SK-N-DZ (cell line): ENCODE data around the gene DIS3L.
"Not testable (repeated sequence)": the region's sequence is repeated elsewhere in the genome, so short reads cannot be mapped to it uniquely, and the experiment has no call there.

Experiments
- DNase-seq: peaks from one replicate; pipeline ENCODE4 v3.0.0-alpha.2; 2015; ENCODE audit warnings: low spot score

DIS3L gene

GRCh38 chr15:66276546-66276945 lies 16.8 kb upstream of the DIS3L start:
- DNase-seq = no peak

- no peak for DNase-seq
Observed at GRCh38 chr15:66278056-66278455, 15.3 kb upstream of the DIS3L start.

DNA sequence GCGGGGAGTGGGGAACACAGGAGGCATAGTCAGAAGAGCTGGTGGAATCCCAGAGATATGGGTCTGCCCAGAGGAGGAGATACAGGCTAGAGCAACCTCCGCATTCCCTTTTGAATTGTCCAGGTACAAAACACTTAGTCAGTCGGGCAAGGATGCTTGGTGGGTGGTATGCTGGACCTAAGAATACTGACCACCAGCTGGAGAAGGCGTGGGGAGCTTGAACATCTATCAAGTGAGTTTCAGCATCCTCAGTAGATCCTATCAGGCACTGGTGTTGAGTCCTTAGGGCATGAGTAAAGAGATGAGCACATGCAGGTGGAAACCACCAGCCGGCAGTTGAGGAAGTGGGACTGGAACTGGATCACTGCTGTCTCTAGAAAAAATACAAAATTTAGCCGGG lies 14.7 kb upstream of the DIS3L start:
- no peak for DNase-seq

DNA sequence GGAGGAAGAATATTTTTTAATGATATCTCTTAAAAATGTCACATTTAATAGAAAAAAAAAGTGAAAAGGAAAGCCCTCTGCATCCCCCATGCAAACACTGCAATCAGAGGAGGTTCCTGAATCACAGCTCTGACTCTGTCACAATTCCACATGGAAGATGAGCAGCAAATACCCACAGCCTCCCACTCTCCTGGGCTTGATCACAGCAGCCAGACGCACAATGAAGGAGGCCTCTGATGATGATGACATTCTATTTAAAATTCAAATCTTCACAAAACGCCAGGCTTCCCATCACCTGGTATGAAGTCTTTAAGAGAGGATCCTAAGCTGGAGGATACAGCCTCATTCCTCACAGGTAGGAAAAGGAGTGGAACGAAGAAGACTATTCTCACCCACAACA lies 9.1 kb upstream of the DIS3L start:
- DNase-seq = no peak

- no peak for DNase-seq
Observed at GRCh38 chr15:66285533-66286280, 7.7 kb upstream of the DIS3L start.

DNA sequence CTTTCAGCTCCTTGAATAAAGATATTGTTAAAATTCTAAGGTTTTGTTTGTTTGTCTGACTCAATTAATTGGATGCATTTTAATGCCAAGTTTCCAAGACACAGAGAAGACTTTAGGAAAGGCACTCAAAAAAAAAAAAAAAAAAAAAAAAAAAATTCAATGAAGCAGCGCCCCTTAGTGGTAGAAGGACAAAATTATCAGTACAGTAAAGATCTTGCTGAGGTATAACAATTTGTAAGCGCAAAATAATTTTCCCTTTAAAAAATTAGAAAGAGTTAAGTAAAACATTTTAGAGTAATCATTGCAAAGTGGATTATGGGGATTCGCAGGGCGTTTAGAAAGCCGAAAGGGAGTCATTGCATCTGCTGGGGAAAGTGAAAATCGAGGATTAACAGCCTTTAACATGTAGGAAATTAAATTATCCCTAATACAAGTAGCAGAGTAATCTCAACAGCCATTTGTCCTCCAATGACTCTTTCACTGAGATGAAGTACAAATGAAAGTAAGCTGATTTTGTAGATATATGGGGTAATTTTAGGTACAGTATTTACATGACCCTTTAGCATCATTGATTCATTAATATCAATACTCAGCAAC lies 5.8 kb upstream of the DIS3L start:
- DNase-seq = peak; percentile 62

GRCh38 chr15:66288093-66288492 lies 5.3 kb upstream of the DIS3L start:
- DNase-seq = no peak

- DNase-seq = no peak
Observed at GRCh38 chr15:66288551-66289185, 4.7 kb upstream of the DIS3L start.

GRCh38 chr15:66290007-66290406 lies 3.4 kb upstream of the DIS3L start:
- DNase-seq = no peak

DNA sequence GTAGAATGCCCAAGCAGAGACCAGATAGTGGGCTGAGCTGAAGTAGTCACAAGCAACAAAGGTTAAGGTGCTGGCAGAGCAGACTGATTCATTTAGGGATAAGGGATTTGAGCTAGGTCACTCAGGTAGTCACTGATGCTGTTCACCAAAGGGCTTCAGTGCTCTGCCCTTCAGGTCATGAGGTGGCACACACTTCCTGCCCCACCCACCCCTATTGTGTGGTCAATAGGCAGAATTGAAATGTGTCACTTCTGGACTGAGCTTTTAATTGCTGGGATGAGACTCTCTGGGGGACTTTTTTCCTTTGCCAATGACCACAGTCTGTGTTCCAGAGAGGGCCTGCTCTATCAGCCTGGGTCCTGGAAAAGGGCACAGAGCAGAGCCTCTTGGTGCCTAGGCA lies 2.9 kb upstream of the DIS3L start:
- no peak for DNase-seq

DNA sequence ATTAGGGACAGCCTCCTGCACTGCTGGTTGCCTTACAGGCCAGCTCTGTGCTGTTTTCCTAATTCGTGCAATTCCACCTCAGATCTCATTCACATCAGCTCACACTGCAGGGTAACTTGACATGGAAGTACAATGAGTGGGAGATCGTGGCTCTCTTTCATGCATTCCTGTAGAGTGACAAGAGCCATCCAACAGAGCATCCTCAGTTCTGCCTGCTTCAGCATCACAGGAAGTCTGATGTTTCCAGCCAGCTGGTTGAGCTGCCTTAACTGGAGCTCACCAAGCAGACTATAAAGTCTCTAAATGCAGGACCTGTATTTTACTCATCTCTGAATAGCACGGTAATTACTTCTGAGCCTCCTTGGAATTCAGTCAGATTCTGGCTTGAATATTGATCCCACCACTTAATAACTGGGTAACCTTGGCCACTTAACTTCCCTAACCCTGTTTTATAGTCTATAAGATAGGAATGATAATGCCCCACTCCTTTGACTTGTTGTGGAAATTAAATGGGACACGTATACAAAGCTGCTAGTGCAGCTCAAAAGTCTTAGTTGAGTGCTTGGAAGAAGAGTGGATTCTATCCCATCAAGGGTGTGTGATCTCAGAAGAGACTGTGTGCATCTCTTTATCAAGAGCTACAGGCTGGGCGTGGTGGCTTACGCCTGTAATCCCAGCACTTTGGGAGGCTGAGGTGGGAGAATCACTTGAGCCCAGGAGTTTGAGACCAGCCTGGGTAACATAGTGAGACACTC lies 1.4 kb upstream of the DIS3L start:
- no peak for DNase-seq

DNA sequence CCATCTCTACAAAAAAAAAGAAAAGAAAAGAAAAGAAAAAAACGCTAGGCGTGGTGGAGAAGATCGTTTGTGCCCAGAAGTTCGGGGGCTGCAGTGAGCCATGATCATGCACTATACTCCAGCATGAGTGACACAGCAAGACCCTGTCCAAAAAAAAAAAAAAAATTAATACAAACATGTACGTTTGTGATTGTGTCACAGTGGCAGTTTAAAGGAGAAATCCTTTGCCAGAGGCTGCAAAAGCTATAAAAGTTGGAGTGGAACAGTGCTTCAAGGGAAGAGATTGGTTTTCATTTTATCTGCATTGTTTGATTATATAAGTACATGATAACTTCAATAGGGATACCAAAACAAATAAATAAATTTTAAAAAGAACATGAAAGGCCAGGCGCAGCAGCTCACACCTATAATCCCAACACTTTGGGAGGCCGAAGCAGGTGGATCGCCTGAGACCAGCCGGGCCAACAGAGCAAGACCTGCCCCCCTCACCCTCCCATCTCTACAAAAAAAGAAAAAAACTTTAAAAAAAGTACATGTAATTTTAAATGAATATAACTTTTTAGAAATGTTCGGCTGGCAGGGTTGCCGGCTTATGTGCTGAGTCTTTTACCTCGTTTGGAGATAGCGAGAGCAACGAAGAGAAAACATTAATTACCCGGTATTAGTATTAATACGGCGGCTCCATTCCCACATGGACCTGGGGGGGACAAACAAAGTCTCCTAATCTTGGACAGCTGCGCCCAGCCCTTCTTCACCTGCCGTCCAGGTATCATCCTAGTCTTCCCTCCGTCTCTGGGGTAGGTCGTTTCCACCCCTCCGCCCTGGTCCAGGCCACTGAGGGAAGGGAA lies 573 bp upstream of the DIS3L start:
- DNase-seq = no peak

- peak; percentile 69 for DNase-seq
Observed at GRCh38 chr15:66294157-66294931, 976 bp downstream of the DIS3L start.

DNA sequence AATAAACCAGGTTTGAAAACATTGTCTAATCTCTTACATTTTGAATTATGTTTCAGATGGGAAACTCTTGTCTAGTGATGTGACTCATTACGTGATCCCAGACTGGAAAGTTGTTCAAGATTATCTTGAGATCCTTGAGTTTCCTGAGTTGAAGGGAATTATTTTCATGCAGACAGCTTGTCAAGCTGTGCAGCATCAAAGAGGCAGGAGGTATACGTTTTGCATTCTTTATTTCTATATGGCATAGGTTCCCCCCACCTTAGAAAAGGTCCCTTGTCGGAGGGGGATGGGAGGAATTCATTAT lies 1.5 kb downstream of the DIS3L start:
- DNase-seq = peak; percentile 15

DNA sequence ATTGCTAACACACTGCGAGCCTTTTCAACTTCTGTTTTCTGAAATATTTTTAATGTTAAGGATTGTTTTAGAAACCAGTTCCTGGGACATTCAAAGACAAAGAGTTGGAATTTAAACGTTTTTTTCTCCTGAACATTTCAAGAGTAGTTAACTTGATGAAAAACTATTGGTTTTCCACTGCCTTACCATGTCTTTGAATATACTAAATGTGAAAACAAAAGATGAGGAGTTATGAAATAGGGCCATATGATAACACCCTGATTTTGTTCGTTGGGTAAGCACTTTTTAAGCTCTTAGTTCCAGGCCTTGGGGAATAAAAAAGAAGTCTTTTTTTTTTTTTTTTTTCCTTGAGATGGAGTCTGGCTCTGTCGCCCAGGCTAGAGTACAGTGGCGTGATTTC lies 2.8 kb downstream of the DIS3L start:
- DNase-seq = no peak

GRCh38 chr15:66298803-66299251 lies 5.5 kb downstream of the DIS3L start:
- DNase-seq = no peak

- DNase-seq = no peak
Observed at GRCh38 chr15:66302489-66303278, 9.3 kb downstream of the DIS3L start.

DNA sequence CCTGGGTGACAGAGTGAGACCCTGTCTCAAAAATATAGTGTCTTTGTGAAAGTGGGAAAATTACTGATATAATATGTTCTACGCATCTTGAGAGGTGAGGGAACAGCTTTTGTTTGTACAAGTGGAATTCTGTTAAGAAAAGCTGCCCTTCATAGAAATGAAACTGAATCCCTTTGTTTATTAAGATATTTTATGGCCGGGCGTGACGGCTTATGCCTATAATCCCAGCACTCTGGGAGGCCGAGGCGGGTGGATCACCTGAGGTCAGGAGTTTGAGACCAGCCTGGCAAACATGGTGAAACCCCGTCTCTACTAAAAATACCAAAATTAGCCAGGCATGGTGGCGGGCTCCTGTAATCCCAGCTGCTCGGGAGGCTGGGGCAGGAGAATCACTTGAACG lies 11.1 kb downstream of the DIS3L start:
- DNase-seq = not testable (repeated sequence)

DNA sequence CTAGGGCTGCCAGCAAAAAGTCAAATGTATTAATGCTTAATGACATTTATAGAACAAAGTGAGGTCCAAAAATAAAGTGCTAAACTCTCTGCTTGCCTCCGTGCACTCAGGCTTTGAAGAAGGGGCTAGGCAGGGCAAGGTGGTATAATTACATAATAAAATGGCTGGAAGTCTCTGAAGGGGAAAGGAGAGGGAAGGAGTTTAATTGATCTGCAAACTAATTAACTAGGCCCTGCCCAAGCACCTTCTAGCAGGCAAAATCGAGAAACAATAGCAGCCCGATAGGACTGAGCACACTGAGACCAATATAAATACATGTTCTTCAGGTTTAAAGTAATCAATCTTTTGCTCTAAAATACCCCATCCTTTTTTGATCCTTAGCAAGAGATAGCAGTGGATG lies 13.0 kb downstream of the DIS3L start:
- DNase-seq = no peak

- no peak for DNase-seq
Observed at GRCh38 chr15:66308531-66308930, 15.2 kb downstream of the DIS3L start.
